H9 (cell line): ENCODE measurements around the gene NRCAM. TPM values are rescaled to one million over a fixed set of nuclear protein-coding genes. Genes with fewer than 3 reads are reported as not detected.

ENCODE experiments used
- DNase-seq: peaks from one replicate; pipeline ENCODE4 v3.0.0-alpha.2; 2017
- H2AFZ ChIP-seq: one replicate; pipeline ENCODE4 v1.6.1; 2013; ENCODE audit warnings: mild to moderate bottlenecking, low read length, control low read depth, moderate library complexity
- H2AK5ac ChIP-seq: 2 replicates; pipeline ENCODE4 v1.6.1; 2013; ENCODE audit warnings: low read length, control low read depth, mixed read lengths; ENCODE audit not compliant: insufficient read length
- H2BK120ac ChIP-seq: one replicate; pipeline ENCODE4 v1.6.1; 2013; ENCODE audit warnings: low read depth, mild to moderate bottlenecking, low read length, control low read depth, inconsistent platforms; ENCODE audit not compliant: poor library complexity, severe bottlenecking
- H2BK12ac ChIP-seq: 2 replicates; pipeline ENCODE4 v1.6.1; 2013; ENCODE audit warnings: low read length, control low read depth, mixed read lengths, low read depth; ENCODE audit not compliant: insufficient read length
- H2BK15ac ChIP-seq: 2 replicates; pipeline ENCODE4 v1.6.1; 2013; ENCODE audit warnings: low read depth, low read length, control low read depth
- H2BK20ac ChIP-seq: one replicate; pipeline ENCODE4 v1.6.1; 2013; ENCODE audit warnings: low read depth, mild to moderate bottlenecking, low read length, control low read depth, inconsistent platforms; ENCODE audit not compliant: poor library complexity, severe bottlenecking
- H2BK5ac ChIP-seq: 2 replicates; pipeline ENCODE4 v1.6.1; 2013; ENCODE audit warnings: low read length, control low read depth, mixed read lengths; ENCODE audit not compliant: insufficient read length
- H3K14ac ChIP-seq: 2 replicates; pipeline ENCODE4 v1.6.1; 2013; ENCODE audit warnings: low read length, control low read depth; ENCODE audit not compliant: insufficient read depth
- H3K18ac ChIP-seq: 2 replicates; pipeline ENCODE4 v1.6.1; 2013; ENCODE audit warnings: low read depth, mild to moderate bottlenecking, mixed read lengths, low read length, control low read depth; ENCODE audit not compliant: insufficient read length
- H3K23ac ChIP-seq: 2 replicates; pipeline ENCODE4 v1.6.1; 2013; ENCODE audit warnings: low read length, control low read depth, mixed read lengths, low read depth; ENCODE audit not compliant: insufficient read length
- H3K23me2 ChIP-seq: 2 replicates; pipeline ENCODE4 v1.6.1; 2013; ENCODE audit warnings: low read depth, mild to moderate bottlenecking, mixed read lengths, low read length, control low read depth; ENCODE audit not compliant: insufficient read length, poor library complexity, severe bottlenecking
- H3K27ac ChIP-seq: 2 replicates; pipeline ENCODE4 v1.5.1; 2013; ENCODE audit warnings: low read length, control low read depth, mixed read lengths, low read depth; ENCODE audit not compliant: insufficient read length
- H3K27me3 ChIP-seq: 2 replicates; pipeline ENCODE4 v1.6.1; 2013; ENCODE audit warnings: low read length, control low read depth, inconsistent platforms; ENCODE audit not compliant: insufficient read depth
- H3K4ac ChIP-seq: 2 replicates; pipeline ENCODE4 v1.6.1; 2013; ENCODE audit warnings: low read depth, mild to moderate bottlenecking, control low read depth, inconsistent platforms, low read length, moderate library complexity
- H3K4me1 ChIP-seq: 2 replicates; pipeline ENCODE4 v1.6.1; 2013; ENCODE audit warnings: low read length, control low read depth, inconsistent platforms; ENCODE audit not compliant: insufficient read depth
- H3K4me2 ChIP-seq: 2 replicates; pipeline ENCODE4 v1.6.1; 2013; ENCODE audit warnings: low read length, control low read depth, mixed read lengths; ENCODE audit not compliant: insufficient read length, insufficient read depth
- H3K56ac ChIP-seq: 2 replicates; pipeline ENCODE4 v1.6.1; 2013; ENCODE audit warnings: low read depth, mild to moderate bottlenecking, mixed read lengths, low read length, control low read depth; ENCODE audit not compliant: insufficient read length
- H3K79me1 ChIP-seq: 2 replicates; pipeline ENCODE4 v1.6.1; 2013; ENCODE audit warnings: low read depth, mild to moderate bottlenecking, moderate library complexity, low read length, control low read depth, inconsistent platforms; ENCODE audit not compliant: insufficient read depth, poor library complexity, severe bottlenecking
- H3K79me2 ChIP-seq: 2 replicates; pipeline ENCODE4 v1.6.1; 2013; ENCODE audit warnings: low read length, control low read depth, inconsistent platforms; ENCODE audit not compliant: insufficient read depth
- H3K9ac ChIP-seq: 2 replicates; pipeline ENCODE4 v1.6.1; 2013; ENCODE audit warnings: low read length, control low read depth, mixed read lengths; ENCODE audit not compliant: insufficient read length; ENCODE audit errors: extremely low read depth
- H3K9me3 ChIP-seq: one replicate; pipeline ENCODE4 v1.6.1; 2013; ENCODE audit warnings: low read depth, low read length, inconsistent platforms; ENCODE audit not compliant: control insufficient read depth
- H3T11ph ChIP-seq: one replicate; pipeline ENCODE4 v1.6.1; 2013; ENCODE audit warnings: mild to moderate bottlenecking, low read length, control low read depth, inconsistent platforms
- H4K20me1 ChIP-seq: one replicate; pipeline ENCODE4 v1.6.1; 2013; ENCODE audit not compliant: control insufficient read depth, insufficient read length, insufficient read depth
- H4K5ac ChIP-seq: 2 replicates; pipeline ENCODE4 v1.6.1; 2013; ENCODE audit warnings: low read depth, mild to moderate bottlenecking, mixed read lengths, low read length, control low read depth; ENCODE audit not compliant: insufficient read length
- H4K8ac ChIP-seq: replicated peaks from 2 replicates; pipeline ENCODE4 v1.6.1; 2013; ENCODE audit warnings: low read length, control low read depth, mixed read lengths, low read depth; ENCODE audit not compliant: insufficient read length
- H4K91ac ChIP-seq: 2 replicates; pipeline ENCODE4 v1.6.1; 2013; ENCODE audit warnings: low read depth, mild to moderate bottlenecking, moderate library complexity, mixed read lengths, low read length, control low read depth; ENCODE audit not compliant: insufficient read length
- H3K27ac Mint-ChIP-seq, 3 experiments: 2 replicates in 2 of 3; 3 replicates in 1 of 3; pipeline ENCODE4 v1.8.0; 2020 to 2021; ENCODE audit warnings: mixed read lengths in 3 of 3, mild to moderate bottlenecking in 1 of 3, moderate library complexity in 1 of 3
- H3K27me3 Mint-ChIP-seq: 2 replicates; pipeline ENCODE4 v1.8.0; 2021; ENCODE audit warnings: low read depth, mild to moderate bottlenecking, moderate library complexity, mixed read lengths
- H3K36me3 Mint-ChIP-seq, 3 experiments: 2 replicates in 2 of 3; 3 replicates in 1 of 3; pipeline ENCODE4 v1.8.0; 2020 to 2021; ENCODE audit warnings: low read depth in 3 of 3, mixed read lengths in 3 of 3; ENCODE audit not compliant: insufficient read depth in 1 of 3
- H3K4me1 Mint-ChIP-seq, 2 experiments: 2 replicates each; pipeline ENCODE4 v1.8.0; 2020; ENCODE audit warnings: mixed read lengths in 2 of 2
- H3K4me3 Mint-ChIP-seq, 2 experiments: 2 replicates in 1 of 2; 3 replicates in 1 of 2; pipeline ENCODE4 v1.8.0; 2020 to 2021; ENCODE audit warnings: mild to moderate bottlenecking in 2 of 2, mixed read lengths in 2 of 2, moderate library complexity in 1 of 2
- H3K9me3 Mint-ChIP-seq, 2 experiments: 2 replicates in 1 of 2; 3 replicates in 1 of 2; pipeline ENCODE4 v1.8.0; 2020; ENCODE audit warnings: mild to moderate bottlenecking in 2 of 2, mixed read lengths in 2 of 2, moderate library complexity in 1 of 2
- WGBS: extraction: QIAGEN DNeasy Blood & Tissue Kit; methylation state at CpG from one replicate; pipeline ENCODE4 v1.1.7; 2013; ENCODE audit warnings: missing lambda C conversion rate, low lambda C conversion rate, mixed read lengths; ENCODE audit not compliant: insufficient read length; ENCODE audit errors: extremely low coverage; 5-methylcytosine and 5-hydroxymethylcytosine counted together
- total RNA-seq: library from RNA; stranded (reverse); gene quantifications from 2 replicates; pipeline ENCODE4 v1.2.1, GENCODE V29; 2021
- TF ChIP-seq, protein P1 (sequence below): fragments of 200-600 bp; sonication (generic); conservative IDR thresholded peaks from 3 replicates; pipeline ENCODE4 v1.8.0; 2021; ENCODE audit warnings: antibody characterized with exemption, mild to moderate bottlenecking

Gene NRCAM
- total RNA-seq, 1 experiment from 2014 or later: 2.3 TPM

DNA sequence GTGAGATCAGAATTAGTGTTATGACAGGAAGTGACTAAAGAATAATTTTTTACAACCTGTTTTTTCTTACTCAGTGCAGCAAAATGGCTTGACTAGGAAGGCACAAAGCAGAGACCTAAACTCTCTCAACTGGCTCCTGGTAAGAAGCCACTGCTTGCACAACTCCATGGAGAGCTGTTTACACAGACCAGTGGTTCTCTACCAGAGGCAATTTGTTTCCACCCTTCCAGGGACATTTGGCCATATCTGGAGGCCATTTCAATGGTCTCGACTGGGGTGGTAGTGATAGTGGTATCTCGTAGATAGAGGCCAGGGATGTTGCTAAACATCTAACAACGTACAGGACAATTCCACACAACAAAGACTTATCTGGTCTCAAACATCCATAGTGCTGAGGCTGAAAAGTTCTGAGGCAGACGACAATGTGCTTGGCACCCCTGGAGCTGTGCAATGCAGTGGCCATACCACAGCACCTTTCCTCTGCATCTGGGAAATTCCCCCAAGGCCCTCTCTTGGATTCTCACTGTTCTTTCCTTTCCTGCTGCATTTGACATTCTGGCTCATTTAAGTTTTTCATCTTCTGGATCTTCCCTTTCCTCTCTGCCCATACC lies 220.7 kb downstream of the NRCAM start:
- no peak overlapping the region for H2AFZ ChIP-seq
- H3K27ac Mint-ChIP-seq: peak overlapping the region; percentile 1 to 17 (median 3); a peak in 3 of 7 replicates
- H2BK20ac ChIP-seq: no peak overlapping the region
- H3K9ac ChIP-seq: no peak overlapping the region
- no peaks in the 10 kb centered on the region for H3K23me2 ChIP-seq
- no peaks in the 10 kb centered on the region; the same call in 1 of the 2 replicates for H3K27me3 Mint-ChIP-seq
- H3K4me3 Mint-ChIP-seq: no peak overlapping the region
- no peak overlapping the region for H2BK12ac ChIP-seq
- no peaks in the 10 kb centered on the region for H3K9me3 ChIP-seq
- H3K9me3 Mint-ChIP-seq: no peaks in the 10 kb centered on the region
- H3K4me2 ChIP-seq: no peak overlapping the region
- H3K56ac ChIP-seq: no peak overlapping the region
- no peak overlapping the region for H2BK5ac ChIP-seq
- no peak overlapping the region for H3K18ac ChIP-seq
- no CpG with 5 or more reads among the region's 4 CpGs for WGBS
- H4K20me1 ChIP-seq: no peaks in the 10 kb centered on the region
- no peak overlapping the region for H3K27ac ChIP-seq
- H3K23ac ChIP-seq: no peak overlapping the region
- TF ChIP-seq, protein P1, sequence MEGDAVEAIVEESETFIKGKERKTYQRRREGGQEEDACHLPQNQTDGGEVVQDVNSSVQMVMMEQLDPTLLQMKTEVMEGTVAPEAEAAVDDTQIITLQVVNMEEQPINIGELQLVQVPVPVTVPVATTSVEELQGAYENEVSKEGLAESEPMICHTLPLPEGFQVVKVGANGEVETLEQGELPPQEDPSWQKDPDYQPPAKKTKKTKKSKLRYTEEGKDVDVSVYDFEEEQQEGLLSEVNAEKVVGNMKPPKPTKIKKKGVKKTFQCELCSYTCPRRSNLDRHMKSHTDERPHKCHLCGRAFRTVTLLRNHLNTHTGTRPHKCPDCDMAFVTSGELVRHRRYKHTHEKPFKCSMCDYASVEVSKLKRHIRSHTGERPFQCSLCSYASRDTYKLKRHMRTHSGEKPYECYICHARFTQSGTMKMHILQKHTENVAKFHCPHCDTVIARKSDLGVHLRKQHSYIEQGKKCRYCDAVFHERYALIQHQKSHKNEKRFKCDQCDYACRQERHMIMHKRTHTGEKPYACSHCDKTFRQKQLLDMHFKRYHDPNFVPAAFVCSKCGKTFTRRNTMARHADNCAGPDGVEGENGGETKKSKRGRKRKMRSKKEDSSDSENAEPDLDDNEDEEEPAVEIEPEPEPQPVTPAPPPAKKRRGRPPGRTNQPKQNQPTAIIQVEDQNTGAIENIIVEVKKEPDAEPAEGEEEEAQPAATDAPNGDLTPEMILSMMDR: no peak
- H4K8ac ChIP-seq: no peak overlapping the region
- no peak overlapping the region for H3K14ac ChIP-seq
- H4K5ac ChIP-seq: no peak overlapping the region
- peaks cover 40 to 44% of the 10 kb centered on the region in 2 experiments for H3K4me1 Mint-ChIP-seq
- H3K4ac ChIP-seq: no peak overlapping the region
- H4K91ac ChIP-seq: no peak overlapping the region
- no peaks in the 10 kb centered on the region for H3K27me3 ChIP-seq
- no peak overlapping the region for H2BK15ac ChIP-seq
- no peak for DNase-seq
- no peak overlapping the region for H2AK5ac ChIP-seq
- H3T11ph ChIP-seq: no peak overlapping the region
- no peaks in the 10 kb centered on the region for H3K36me3 Mint-ChIP-seq
- no peaks in the 10 kb centered on the region for H3K79me2 ChIP-seq
- no peaks in the 10 kb centered on the region for H3K79me1 ChIP-seq
- H3K4me1 ChIP-seq: peaks cover 12% of the 10 kb centered on the region
- no peak overlapping the region for H2BK120ac ChIP-seq
